ENCODE measurements around the gene IER5. TPM values are rescaled to one million over a fixed set of nuclear protein-coding genes. Genes with fewer than 3 reads are reported as not detected.

Gene IER5
- total and polyA plus RNA-seq, 2 donors (not counting 1 experiment from before 2014, with no cell fraction given), result 98.1 to 166 TPM

DNA sequence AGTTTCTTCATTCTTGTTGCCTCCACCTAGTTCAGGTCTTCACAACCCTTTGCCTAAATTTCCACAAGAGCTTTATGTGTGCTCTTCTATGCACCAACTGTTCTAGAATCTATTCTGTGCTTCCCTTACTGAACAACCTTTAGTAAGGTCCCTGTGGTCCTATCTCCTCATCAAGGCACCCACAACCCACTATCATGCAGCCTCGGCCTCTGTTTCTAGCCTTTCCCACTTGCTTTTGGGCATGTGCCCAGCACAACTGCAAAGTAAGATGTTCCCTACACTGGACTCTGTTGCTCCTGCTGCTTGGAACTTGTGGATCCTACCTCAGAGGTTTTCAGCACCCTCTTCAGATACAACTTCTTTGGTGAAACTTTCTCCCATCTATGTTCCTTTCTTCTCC, 2.4 kb upstream of the IER5 start:
- Histone ChIP-seq H3K36me3 (replicated peaks in 1 of 2; ENCODE audit: control extremely low read depth in 1 of 2, control insufficient read depth in 1 of 2, extremely low read depth in 1 of 2, insufficient read depth in 2 of 2, low read length in 1 of 2) (no peaks in the 10 kb centered on the region), H2AFZ (ENCODE audit: insufficient read depth, low read depth, low read length, poor library complexity, severe bottlenecking) (no peak overlapping the region), H3K4me2 (replicated peaks; ENCODE audit: low read depth, low read length, poor library complexity, severe bottlenecking) (no peak overlapping the region), H3K9me3 (ENCODE audit: control extremely low read depth in 1 of 3, control insufficient read depth in 2 of 3, insufficient read depth in 1 of 3, low read length in 2 of 3) (no peaks in the 10 kb centered on the region), H3K79me2 (ENCODE audit: control insufficient read depth, insufficient read depth, low read length) (peaks cover 44% of the 10 kb centered on the region), H3K27me3 (replicated peaks in 1 of 4; ENCODE audit: control extremely low read depth in 1 of 4, control insufficient read depth in 3 of 4, insufficient read depth in 4 of 4, low read length in 3 of 4) (no peaks in the 10 kb centered on the region), H3K27ac (ENCODE audit: low read length in 2 of 2) (no peak overlapping the region), H3K9ac (ENCODE audit: low read length) (no peak overlapping the region), H3K4me3 (ENCODE audit: control extremely low read depth in 1 of 5, extremely low read depth in 1 of 5, insufficient read depth in 1 of 5, low read depth in 2 of 5, low read length in 4 of 5) (no peak overlapping the region), H4K20me1 (ENCODE audit: control insufficient read depth, insufficient read depth, low read length, poor library complexity, severe bottlenecking) (peaks cover 15% of the 10 kb centered on the region), H3K4me1 (ENCODE audit: control insufficient read depth in 2 of 2, insufficient read depth in 2 of 2, low read length in 2 of 2) (peaks cover 22 to 26% of the 10 kb centered on the region in 2 donors)
- 100% methylated on average over 1 of the region's 1 CpG for WGBS (ENCODE audit: insufficient coverage)
- POLR2A ChIA-PET, result interaction anchor here (0.7 to 8.1 kb wide), 6 partner anchors 10 to 56 kb away, joined by 5 to 109 read pairs (median 6); no protein-coding TSS in a partner anchor
- Mint-ChIP-seq H3K9me3 (ENCODE audit: insufficient read depth) (no peaks in the 10 kb centered on the region), H3K4me1 (peaks cover 28% of the 10 kb centered on the region), H3K27me3 (no peaks in the 10 kb centered on the region), H3K27ac (peak overlapping the region; percentile 46), H3K4me3 (no peak overlapping the region)
- intact Hi-C loops (cut with micrococcal nuclease), result no loop called here
- CTCF ChIA-PET, result interaction anchor here (1.2 to 11.8 kb wide), 6 partner anchors 19 to 82 kb away, joined by 3 to 672 read pairs (median 47); no protein-coding TSS in a partner anchor
- TF ChIP-seq, protein P1, sequence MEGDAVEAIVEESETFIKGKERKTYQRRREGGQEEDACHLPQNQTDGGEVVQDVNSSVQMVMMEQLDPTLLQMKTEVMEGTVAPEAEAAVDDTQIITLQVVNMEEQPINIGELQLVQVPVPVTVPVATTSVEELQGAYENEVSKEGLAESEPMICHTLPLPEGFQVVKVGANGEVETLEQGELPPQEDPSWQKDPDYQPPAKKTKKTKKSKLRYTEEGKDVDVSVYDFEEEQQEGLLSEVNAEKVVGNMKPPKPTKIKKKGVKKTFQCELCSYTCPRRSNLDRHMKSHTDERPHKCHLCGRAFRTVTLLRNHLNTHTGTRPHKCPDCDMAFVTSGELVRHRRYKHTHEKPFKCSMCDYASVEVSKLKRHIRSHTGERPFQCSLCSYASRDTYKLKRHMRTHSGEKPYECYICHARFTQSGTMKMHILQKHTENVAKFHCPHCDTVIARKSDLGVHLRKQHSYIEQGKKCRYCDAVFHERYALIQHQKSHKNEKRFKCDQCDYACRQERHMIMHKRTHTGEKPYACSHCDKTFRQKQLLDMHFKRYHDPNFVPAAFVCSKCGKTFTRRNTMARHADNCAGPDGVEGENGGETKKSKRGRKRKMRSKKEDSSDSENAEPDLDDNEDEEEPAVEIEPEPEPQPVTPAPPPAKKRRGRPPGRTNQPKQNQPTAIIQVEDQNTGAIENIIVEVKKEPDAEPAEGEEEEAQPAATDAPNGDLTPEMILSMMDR (IDR thresholded peaks at IDR 0.05), result no peak
- TF ChIP-seq EZH2 (IDR thresholded peaks at IDR 0.05; ENCODE audit: borderline replicate concordance, insufficient read depth, low read depth, low read length, poor library complexity, severe bottlenecking), result no peak
- ATAC-seq (ENCODE audit: low read depth) (no peak), DNase-seq (no peak)

DNA sequence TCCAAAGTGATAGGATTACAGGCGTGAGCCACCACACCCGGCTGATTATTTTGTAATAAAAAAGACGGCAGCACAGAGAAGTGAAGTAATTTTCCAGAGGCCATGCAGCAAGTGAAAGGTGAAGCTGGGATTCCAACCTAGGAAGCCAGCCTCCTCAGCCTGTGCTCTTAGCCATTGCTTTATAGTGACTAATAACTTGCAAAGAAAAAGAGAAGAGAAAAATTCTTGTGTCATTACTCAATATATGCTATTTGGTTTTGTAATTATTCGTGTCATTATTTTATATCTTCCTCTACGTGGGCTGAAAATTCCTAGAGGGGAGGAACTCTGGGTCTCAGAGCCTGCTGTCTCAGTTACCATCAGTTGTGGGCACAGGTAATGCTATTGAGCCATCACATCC, 1.6 kb upstream of the IER5 start:
- Histone ChIP-seq H3K27ac (ENCODE audit: low read length in 2 of 2) (peak overlapping the region; percentile 11 to 67), H3K9me3 (ENCODE audit: control extremely low read depth in 1 of 3, control insufficient read depth in 2 of 3, insufficient read depth in 1 of 3, low read length in 2 of 3) (no peaks in the 10 kb centered on the region), H3K79me2 (ENCODE audit: control insufficient read depth, insufficient read depth, low read length) (peaks cover 53% of the 10 kb centered on the region), H3K36me3 (replicated peaks in 1 of 2; ENCODE audit: control extremely low read depth in 1 of 2, control insufficient read depth in 1 of 2, extremely low read depth in 1 of 2, insufficient read depth in 2 of 2, low read length in 1 of 2) (peaks cover 1 to 5% of the 10 kb centered on the region in 2 experiments), H3K4me1 (ENCODE audit: control insufficient read depth in 2 of 2, insufficient read depth in 2 of 2, low read length in 2 of 2) (peaks cover 30 to 35% of the 10 kb centered on the region in 2 donors), H2AFZ (ENCODE audit: insufficient read depth, low read depth, low read length, poor library complexity, severe bottlenecking) (peak overlapping the region; percentile 4), H3K4me3 (ENCODE audit: control extremely low read depth in 1 of 5, extremely low read depth in 1 of 5, insufficient read depth in 1 of 5, low read depth in 2 of 5, low read length in 4 of 5) (no peak overlapping the region), H3K9ac (ENCODE audit: low read length) (peak overlapping the region; percentile 99), H4K20me1 (ENCODE audit: control insufficient read depth, insufficient read depth, low read length, poor library complexity, severe bottlenecking) (peaks cover 24% of the 10 kb centered on the region), H3K4me2 (replicated peaks; ENCODE audit: low read depth, low read length, poor library complexity, severe bottlenecking) (peak overlapping the region; percentile 82), H3K27me3 (replicated peaks in 1 of 4; ENCODE audit: control extremely low read depth in 1 of 4, control insufficient read depth in 3 of 4, insufficient read depth in 4 of 4, low read length in 3 of 4) (no peaks in the 10 kb centered on the region)
- Mint-ChIP-seq H3K4me3 (peak overlapping the region; percentile 100), H3K27me3 (no peaks in the 10 kb centered on the region), H3K4me1 (peaks cover 36% of the 10 kb centered on the region), H3K9me3 (ENCODE audit: insufficient read depth) (no peaks in the 10 kb centered on the region), H3K27ac (peak overlapping the region; percentile 100)
- ATAC-seq (ENCODE audit: low read depth) (no peak), DNase-seq (no peak)
- intact Hi-C loops (cut with micrococcal nuclease), result no loop called here
- POLR2A ChIA-PET, result interaction anchor here (1.0 to 8.1 kb wide), 8 partner anchors 10 to 63 kb away, joined by 3 to 109 read pairs (median 20); no protein-coding TSS in a partner anchor
- 92% methylated on average over 3 of the region's 5 CpGs for WGBS (ENCODE audit: insufficient coverage)
- CTCF ChIA-PET, result interaction anchor here (1.1 to 11.8 kb wide), 6 partner anchors 18 to 584 kb away, joined by 3 to 672 read pairs (median 33); no protein-coding TSS in a partner anchor
- TF ChIP-seq, protein P1 (IDR thresholded peaks at IDR 0.05), result no peak
- TF ChIP-seq EZH2 (IDR thresholded peaks at IDR 0.05; ENCODE audit: borderline replicate concordance, insufficient read depth, low read depth, low read length, poor library complexity, severe bottlenecking), result no peak
